ENCODE measurements around the gene SPPL2B. TPM values are rescaled to one million over a fixed set of nuclear protein-coding genes. Genes with fewer than 3 reads are reported as not detected.
"Not testable (repeated sequence)": the region's sequence is repeated elsewhere in the genome, so short reads cannot be mapped to it uniquely, and the experiment has no call there.

Gene SPPL2B
- total RNA-seq, 3 donors from 2014 or later (not counting 1 experiment from before 2014, with no cell fraction given), result 63.2 to 83.8 (median 79.7) TPM

DNA sequence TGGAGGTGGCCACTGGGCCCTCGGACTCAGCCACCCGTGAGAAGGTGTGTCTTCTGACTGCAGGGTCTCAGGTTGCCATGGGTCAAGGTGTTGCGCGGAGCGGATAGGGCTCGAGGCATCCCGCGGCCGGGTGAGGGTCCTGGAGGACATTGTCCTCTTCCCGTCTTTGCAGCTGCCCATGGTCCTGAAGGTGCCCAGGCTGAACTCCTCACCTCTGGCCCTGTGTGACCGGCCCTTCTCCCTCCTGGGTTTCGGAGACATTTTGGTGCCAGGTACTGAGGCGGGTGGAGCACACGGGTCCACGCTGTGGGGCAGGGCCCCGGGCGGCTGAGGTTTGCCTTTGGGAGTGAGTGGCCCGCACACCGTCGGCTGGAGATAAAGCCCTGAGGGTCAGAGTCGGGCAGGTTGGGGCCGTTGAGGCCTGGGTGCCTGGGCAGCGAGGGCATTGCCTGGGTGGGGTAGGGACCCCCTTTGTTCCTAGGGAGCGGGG is 15.9 kb downstream of the SPPL2B start:
- H3K4me1 Mint-ChIP-seq, result peaks cover 0 to 5% of the 10 kb centered on the region in 2 donors
- Histone ChIP-seq H3K27ac (ENCODE audit: low read length) (no peak overlapping the region), H3K36me3 (ENCODE audit: control insufficient read depth, insufficient read depth, low read length) (peaks cover 17% of the 10 kb centered on the region), H3K4me3 (ENCODE audit: low read length) (no peak overlapping the region), H3K4me1 (ENCODE audit: control insufficient read depth, insufficient read depth, low read length) (no peaks in the 10 kb centered on the region), H3K9me3 (ENCODE audit: control insufficient read depth, insufficient read depth, low read length) (no peaks in the 10 kb centered on the region), H3K27me3 (ENCODE audit: control insufficient read depth, insufficient read depth, low read length) (no peaks in the 10 kb centered on the region)
- TF ChIP-seq, protein P1, sequence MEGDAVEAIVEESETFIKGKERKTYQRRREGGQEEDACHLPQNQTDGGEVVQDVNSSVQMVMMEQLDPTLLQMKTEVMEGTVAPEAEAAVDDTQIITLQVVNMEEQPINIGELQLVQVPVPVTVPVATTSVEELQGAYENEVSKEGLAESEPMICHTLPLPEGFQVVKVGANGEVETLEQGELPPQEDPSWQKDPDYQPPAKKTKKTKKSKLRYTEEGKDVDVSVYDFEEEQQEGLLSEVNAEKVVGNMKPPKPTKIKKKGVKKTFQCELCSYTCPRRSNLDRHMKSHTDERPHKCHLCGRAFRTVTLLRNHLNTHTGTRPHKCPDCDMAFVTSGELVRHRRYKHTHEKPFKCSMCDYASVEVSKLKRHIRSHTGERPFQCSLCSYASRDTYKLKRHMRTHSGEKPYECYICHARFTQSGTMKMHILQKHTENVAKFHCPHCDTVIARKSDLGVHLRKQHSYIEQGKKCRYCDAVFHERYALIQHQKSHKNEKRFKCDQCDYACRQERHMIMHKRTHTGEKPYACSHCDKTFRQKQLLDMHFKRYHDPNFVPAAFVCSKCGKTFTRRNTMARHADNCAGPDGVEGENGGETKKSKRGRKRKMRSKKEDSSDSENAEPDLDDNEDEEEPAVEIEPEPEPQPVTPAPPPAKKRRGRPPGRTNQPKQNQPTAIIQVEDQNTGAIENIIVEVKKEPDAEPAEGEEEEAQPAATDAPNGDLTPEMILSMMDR (IDR thresholded peaks at IDR 0.05), result no peak
- no peak overlapping the region for H3K27ac Mint-ChIP-seq
- no peaks in the 10 kb centered on the region for H3K36me3 Mint-ChIP-seq
- WGBS (ENCODE audit: insufficient coverage), result 97% methylated on average over 24 of the region's 24 CpGs
- ATAC-seq, result no peak
- H3K9me3 Mint-ChIP-seq, result no peaks in the 10 kb centered on the region
- H3K27me3 Mint-ChIP-seq (ENCODE audit: low read depth in 2 of 2), result no peaks in the 10 kb centered on the region
- DNase-seq, result no peak
- H3K4me3 Mint-ChIP-seq, result no peak overlapping the region
- intact Hi-C loops (cut with micrococcal nuclease), result no loop called here

DNA sequence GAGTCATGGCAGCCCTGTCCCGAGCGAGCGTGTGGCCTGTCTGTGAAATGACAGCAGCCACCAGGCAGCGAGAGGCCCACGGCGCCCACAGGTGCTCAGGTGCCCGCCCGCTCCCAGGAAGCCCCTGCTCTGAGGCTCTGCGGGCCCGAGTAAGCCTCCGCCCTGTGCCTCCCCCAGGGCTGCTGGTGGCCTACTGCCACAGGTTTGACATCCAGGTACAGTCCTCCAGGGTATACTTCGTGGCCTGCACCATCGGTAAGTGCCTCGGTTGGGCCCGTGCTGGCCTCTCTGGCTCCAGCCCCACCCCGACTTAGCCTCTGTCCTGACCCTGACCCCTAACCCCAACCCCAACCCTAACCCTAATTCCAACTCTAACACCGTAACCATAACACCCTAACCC is 16.6 kb downstream of the SPPL2B start:
- ATAC-seq (no peak), DNase-seq (no peak)
- peaks cover 0 to 5% of the 10 kb centered on the region in 2 donors for H3K4me1 Mint-ChIP-seq
- Histone ChIP-seq H3K4me1 (ENCODE audit: control insufficient read depth, insufficient read depth, low read length) (no peaks in the 10 kb centered on the region), H3K9me3 (ENCODE audit: control insufficient read depth, insufficient read depth, low read length) (no peaks in the 10 kb centered on the region), H3K27me3 (ENCODE audit: control insufficient read depth, insufficient read depth, low read length) (no peaks in the 10 kb centered on the region), H3K27ac (ENCODE audit: low read length) (no peak overlapping the region), H3K36me3 (ENCODE audit: control insufficient read depth, insufficient read depth, low read length) (peaks cover 15% of the 10 kb centered on the region), H3K4me3 (ENCODE audit: low read length) (no peak overlapping the region)
- no peaks in the 10 kb centered on the region for H3K36me3 Mint-ChIP-seq
- 96% methylated on average over 17 of the region's 17 CpGs for WGBS (ENCODE audit: insufficient coverage)
- H3K4me3 Mint-ChIP-seq, result no peak overlapping the region
- no peaks in the 10 kb centered on the region for H3K27me3 Mint-ChIP-seq (ENCODE audit: low read depth in 2 of 2)
- H3K9me3 Mint-ChIP-seq, result no peaks in the 10 kb centered on the region
- intact Hi-C loops (cut with micrococcal nuclease), result no loop called here
- H3K27ac Mint-ChIP-seq, result no peak overlapping the region
- TF ChIP-seq, protein P1 (IDR thresholded peaks at IDR 0.05), result no peak

DNA sequence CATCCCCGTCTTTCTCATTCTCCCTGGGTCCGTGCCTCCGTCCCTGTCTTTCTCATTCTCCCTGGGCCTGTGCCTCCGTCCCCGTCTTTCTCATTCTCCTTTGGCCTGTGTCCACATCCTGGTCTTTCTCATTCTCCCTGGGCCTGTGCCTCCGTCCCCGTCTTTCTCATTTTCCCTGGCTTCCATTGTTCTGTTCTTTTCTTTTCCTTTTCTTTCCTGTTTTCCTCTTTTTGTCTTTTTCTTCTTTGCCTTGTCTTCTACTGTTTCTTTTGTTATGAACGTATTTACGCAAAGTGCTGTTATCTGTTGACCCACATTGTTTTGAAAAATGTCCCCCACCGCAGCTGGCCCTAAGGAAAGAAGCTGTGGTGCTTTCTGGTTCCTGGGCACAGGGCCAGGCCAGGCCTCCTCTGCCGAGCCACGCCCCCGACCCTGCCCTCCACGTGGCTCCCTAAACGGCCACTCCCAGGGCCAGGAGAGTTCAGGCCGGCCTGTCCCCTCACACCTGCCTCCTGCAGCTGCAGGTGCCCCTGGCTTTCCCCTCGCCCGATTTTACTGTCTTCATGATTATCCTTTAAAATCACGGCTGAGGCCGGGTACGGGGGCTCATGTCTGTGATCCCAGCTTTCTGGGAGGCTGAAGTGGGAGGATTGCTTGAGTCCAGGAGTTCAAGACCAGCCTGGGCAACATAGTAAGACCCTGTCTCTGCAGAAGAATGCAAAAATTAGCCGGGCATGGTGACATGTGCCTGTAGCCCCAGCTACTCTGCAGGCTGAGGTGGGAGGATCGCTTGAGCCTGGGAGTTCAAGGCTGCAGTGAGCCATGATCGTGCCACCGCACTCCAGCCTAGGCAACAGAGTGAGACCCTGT is 17.5 kb downstream of the SPPL2B start:
- no peaks in the 10 kb centered on the region for H3K27me3 ChIP-seq (ENCODE audit: control insufficient read depth, insufficient read depth, low read length)
- H3K27me3 Mint-ChIP-seq (ENCODE audit: low read depth in 2 of 2), result no peaks in the 10 kb centered on the region
- intact Hi-C loops (cut with micrococcal nuclease), result no loop called here
- no peak for ATAC-seq
- WGBS (ENCODE audit: insufficient coverage), result 86% methylated on average over 25 of the region's 25 CpGs
- H3K27ac ChIP-seq (ENCODE audit: low read length), result no peak overlapping the region
- no peaks in the 10 kb centered on the region for H3K9me3 Mint-ChIP-seq
- no peak overlapping the region for H3K4me3 ChIP-seq (ENCODE audit: low read length)
- H3K4me1 ChIP-seq (ENCODE audit: control insufficient read depth, insufficient read depth, low read length), result no peaks in the 10 kb centered on the region
- TF ChIP-seq, protein P1 (IDR thresholded peaks at IDR 0.05), result no peak
- no peaks in the 10 kb centered on the region for H3K36me3 Mint-ChIP-seq
- peak overlapping the region in 1 of 2 donors; percentile 1 for H3K27ac Mint-ChIP-seq
- H3K4me3 Mint-ChIP-seq, result no peak overlapping the region
- H3K36me3 ChIP-seq (ENCODE audit: control insufficient read depth, insufficient read depth, low read length), result peaks cover 15% of the 10 kb centered on the region
- DNase-seq, result no peak
- no peaks in the 10 kb centered on the region for H3K9me3 ChIP-seq (ENCODE audit: control insufficient read depth, insufficient read depth, low read length)
- peaks cover 0 to 5% of the 10 kb centered on the region in 2 donors for H3K4me1 Mint-ChIP-seq

DNA sequence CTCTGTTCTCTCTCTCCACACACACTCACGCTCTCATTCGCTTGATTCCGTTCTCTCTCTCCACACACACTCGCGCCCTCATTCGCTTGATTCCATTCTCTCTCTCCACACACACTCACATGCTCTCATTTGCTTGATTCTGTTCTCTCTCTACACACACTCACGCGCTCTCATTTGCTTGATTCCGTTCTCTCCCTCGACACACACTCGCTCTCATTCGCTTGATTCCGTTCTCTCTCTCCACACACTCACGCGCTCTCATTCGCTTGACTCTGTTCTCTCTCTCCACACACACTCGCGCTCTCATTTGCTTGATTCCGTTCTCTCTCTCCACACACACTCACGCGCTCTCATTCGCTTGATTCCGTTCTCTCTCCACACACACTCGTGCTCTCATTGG is 21.3 kb downstream of the SPPL2B start:
- ATAC-seq; H3K4me1 ChIP-seq (ENCODE audit: control insufficient read depth, insufficient read depth, low read length); H3K4me1 Mint-ChIP-seq; H3K27me3 Mint-ChIP-seq (ENCODE audit: low read depth in 2 of 2); H3K27ac Mint-ChIP-seq; H3K27ac ChIP-seq (ENCODE audit: low read length); H3K36me3 Mint-ChIP-seq; H3K27me3 ChIP-seq (ENCODE audit: control insufficient read depth, insufficient read depth, low read length); intact Hi-C loops (cut with micrococcal nuclease); H3K4me3 Mint-ChIP-seq; H3K36me3 ChIP-seq (ENCODE audit: control insufficient read depth, insufficient read depth, low read length); H3K9me3 Mint-ChIP-seq; H3K4me3 ChIP-seq (ENCODE audit: low read length); H3K9me3 ChIP-seq (ENCODE audit: control insufficient read depth, insufficient read depth, low read length); DNase-seq: not testable (repeated sequence)
- WGBS (ENCODE audit: insufficient coverage), result 93% methylated on average over 24 of the region's 24 CpGs

Data from natural killer cell (primary cell).